NCI-H2107 treated with DMSO at 0.1 percent for 48 hours (cell line): ENCODE measurements around the gene MEX3D.
A peak's percentile ranks its signal among the peaks of the same experiment; 100 is the strongest.

Source experiments
- DNase-seq: peaks from one replicate; lab custom pipeline; 2025; ENCODE audit not compliant: unreplicated experiment; lab: John Stamatoyannopoulos, UW

MEX3D gene

DNA sequence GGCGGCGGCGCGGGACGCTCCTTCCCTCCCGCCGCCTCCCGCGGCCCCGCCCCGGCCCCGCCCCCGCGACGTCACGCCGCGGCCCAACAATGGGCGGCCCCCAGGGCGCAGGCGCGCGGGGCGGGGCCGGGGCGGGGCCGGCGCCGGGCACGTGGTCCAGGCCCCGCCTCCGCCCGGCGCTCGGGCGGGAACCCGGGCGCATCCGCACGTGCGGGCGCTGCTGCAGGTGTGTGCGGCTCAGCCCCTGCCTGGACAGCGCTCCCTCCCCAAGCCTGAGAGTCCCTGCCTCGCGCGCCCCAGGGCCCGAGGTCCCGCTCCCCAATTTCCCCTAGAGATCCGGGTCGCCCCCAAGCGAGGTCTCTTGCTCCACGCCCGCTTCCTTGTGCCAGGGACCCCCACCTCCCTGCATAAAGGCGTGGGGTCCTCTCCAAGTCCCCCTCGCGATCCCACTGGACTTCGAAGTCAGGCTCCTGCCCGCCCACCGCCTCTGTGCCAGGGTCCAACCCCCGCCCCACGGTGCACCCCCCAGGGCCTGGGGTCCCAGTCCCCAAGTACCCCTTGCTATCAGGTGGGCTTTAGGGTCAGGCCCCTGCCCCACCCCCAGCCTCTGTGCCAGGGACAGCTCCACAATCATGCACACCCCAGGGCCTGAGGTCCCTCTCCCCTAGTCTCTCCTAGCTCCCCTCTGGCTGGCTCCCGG lies at the start of gene MEX3D:
MEX3D (minus strand) TSS at position 6 of the 700 bp plus-strand sequence. CDS start 267 bp downstream, outside the sequence.
- DNase-seq: no peak

DNA sequence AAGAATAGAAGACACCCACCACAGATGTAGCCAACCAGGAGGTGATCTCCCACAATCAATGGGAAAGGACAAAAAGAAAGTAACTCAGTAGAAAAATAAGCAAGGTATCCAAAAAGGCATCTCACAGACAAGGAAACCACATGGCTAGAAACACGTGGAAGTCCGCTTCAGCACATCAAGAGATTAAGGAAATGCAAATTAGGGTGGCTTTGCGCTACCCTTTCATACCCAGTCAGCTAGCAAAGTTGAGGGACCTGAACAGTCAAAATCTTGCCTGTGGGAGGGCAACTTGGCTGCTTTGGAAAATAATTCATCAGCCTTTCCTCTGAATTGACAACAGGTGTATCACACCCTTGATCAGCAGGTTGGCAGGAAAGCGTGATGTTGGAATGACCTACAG lies 48.8 kb upstream of the MEX3D start:
- DNase-seq: no peak

DNA sequence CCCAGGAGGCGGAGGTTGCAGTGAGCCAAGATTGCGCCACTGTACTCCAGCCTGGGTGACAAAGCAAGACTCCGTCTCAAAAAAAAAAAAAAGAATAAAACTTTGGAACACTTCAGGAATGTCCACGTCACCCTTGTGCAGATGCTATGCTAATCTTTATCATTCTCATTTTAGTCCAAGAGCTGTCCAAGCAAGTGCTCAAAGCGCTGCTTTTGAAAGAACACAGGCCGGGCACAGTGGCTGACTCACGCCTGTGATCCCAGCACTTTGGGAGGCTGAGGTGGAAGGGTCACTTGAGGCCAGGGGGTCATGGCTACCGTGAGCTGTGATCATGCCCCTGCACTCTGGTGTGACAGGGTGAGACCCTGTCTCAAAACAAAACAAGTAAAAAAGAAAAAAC lies 48.3 kb upstream of the MEX3D start:
- DNase-seq: no peak

DNA sequence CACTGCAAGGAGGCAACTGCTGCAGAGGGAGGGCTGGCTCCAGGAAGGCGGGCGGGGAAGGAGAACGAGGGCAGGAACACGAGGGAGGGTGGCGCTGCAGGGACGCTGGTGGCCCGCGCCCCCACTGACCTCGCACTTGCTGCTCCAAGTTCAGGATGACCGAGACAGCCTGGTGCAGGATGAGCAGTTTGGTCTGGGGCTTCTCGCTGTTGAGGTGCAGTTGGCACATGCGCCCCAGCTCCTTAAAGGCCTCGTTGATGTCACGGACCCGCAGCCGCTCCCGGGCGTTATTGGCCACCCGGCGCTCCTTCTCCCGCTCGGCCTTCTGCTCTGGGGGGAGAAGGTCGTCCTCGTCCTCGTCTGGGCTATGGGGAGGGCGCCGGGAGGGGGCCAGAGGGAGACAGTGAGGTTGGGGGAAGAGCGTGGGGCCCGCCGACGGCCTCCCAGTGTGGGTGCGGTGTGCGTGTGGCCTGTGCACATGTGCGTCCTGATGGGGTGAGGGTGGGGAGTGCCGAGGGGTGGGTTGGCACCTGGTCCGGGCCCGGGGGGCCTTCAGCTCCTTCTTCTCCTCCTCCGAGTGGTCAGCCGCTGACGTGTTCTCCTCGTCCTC lies 47.1 kb upstream of the MEX3D start:
- no peak for DNase-seq

DNA sequence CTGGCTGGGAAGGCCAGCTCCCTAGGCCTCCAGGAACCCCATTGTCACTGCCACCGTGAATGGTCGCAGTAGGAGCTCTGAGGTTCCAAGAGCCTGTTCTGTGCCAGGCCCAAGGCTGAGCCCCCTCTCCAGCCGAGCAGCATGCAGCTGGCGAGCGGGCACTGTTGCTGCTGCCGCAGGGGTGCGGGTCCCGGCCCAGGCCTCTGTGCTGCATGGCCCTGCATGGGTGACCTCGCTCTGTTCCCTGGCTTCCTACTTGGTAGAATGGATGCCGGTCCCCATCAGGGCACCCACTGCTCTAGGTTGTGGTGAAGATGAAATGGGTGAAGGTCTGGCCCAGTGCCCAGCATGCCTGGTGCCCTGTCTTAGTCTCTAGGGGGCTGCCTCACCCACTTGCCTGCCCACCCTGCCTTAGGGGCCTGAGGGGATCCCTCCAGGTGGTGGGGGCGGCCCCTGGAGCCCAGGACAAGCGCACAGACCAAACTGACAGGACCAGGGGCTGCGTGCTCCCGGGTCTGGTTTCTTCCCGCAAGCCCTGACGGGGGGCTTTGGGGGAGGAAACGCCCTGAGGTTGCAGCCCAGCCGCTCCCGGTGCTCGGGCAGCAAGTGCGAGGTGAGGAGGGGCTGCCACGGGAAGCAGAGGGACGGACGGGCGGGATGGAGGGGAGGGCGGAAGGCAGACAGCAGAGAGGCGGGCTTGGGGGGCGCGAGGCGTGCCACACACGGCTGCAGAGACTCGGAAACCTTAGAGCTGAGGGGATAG lies 45.9 kb upstream of the MEX3D start:
- DNase-seq: no peak

DNA sequence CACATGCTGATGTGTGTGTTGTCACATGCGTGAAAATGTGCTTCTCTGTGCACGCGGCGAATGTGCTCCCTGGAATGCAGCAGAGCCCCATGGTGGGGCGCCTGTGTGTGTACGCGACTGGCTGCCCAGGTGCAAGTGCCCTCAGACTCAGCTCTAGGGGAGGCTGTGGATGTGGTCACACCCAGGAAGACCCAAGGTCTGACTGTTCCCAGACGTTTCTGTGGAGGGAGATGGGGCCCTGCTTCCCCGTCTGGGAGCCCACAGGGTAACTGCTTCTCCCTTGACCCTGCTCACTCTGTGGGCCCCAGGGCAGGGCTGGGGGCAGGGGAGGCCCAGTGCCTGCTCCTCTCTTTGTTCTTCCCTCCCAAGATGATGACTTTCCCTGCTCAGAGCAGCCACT lies 45.0 kb upstream of the MEX3D start:
- DNase-seq: no peak

DNA sequence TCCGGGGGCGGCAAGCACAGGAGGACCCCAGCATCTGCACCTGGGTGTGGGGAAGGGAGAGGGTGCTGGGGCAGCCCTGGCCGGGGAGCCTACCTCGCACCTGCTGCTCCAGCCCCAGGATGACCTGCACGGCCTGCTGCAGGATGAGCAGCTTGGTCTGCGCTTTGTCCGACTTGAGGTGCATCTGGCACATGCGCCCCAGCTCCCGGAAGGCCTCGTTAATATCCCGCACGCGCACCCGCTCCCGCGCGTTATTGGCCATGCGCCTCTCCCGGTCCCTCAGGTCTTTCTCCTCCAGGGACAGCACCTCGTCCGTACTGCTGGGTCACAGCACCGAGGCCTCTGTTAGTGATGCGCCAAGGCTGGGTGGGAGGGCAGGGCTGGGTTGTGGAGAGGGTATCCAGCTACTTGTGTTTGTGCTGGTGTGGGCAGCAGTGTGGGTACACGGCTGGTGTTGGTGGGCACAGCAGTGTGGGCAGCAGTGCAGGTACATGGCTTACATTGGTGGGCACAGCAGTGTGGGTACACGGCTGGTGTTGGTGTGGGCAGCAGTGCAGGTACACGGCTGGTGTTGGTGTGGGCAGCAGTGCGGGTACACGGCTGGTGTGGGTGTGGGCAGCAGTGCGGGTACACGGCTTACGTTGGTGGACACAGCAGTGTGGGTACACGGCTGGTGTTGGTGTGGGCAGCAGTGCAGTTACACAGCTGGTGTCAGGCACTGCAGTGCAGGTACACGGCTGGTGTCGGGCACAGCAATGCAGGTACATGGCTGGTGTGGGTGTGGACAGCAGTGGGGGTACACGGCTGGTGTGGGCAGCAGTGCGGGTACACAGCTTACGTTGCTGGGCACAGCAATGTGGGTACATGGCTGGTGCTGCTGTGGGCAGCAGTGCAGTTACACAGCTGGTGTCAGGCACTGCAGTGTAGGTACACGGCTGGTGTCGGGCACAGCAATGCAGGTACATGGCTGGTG lies 44.3 kb upstream of the MEX3D start:
- DNase-seq: no peak

DNA sequence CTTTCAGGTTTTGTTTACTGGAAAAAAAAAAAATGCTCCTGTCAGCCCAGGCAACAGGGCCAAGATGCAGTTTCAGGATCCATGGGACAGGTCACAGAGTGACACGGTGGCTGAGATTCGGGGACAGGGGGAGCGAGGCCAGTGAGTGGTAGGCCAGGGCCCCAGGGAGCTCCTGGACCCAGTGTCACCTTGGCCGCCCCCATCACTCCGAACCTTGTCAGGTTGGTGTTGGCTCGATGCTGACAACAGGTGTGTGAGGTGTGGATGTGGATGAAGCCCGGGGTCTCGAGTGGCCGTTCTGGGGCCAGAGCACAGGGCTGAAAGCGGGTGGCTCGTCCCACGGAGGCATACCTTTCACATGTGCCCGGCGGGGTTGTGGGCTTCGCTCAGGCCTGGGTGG lies 43.2 kb upstream of the MEX3D start:
- no peak for DNase-seq

DNA sequence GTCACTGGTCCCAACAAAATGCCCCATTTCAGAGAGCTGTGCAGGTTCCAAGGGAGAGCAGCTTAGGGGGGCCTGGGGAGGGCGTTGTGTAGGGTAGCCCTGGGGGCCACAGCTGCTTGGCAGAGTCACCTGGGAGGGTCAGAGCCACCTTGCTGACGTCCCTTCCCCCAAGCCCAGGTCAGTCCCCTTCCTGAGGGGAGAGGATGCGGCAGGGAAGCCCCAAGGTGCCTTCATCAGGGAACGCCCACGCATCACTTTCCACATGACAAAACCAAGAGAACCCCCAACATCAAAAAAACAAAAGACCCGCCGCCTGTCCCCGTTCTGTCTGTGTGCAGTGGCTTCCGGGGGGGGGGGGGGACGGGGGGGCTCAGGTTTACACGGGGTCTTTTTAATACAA lies 42.5 kb upstream of the MEX3D start:
- DNase-seq: no peak

DNA sequence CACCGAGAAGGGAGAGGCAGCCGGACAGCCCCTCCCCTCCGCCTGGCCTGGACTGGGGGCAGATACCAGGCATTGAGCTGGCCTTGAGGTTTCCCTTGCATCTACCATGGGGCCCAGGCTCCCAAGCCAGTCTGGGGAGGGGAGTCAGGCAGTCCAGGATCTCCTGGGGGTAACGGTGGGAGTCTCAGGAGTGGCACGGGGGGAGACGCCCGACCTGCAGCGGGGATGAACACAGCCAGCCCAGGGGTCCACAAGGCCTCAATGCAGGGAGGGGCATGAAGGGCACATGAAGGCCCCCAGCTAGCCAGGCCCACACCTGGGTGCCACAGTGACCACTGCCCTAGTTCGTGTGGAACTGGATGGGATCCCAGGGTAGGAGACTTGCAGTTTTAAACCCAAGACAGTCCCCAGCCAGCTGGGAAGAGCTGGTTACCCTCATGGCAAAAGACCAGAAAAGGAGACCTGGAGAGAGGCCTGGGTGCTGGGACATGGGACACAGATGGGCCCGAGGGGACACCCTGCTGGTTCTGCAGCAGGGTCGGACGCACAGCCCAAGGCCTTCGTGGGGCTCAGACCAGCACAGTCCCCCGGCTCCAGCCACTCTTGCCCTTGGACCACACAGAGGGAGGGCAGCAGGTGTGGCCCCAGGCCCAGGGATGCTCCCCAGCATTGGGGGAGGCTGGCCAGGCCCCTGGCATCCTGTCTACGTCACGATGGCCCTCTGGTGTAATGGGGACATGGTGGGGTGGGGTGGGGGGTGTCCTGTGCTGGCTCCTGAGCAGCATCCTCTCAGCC lies 41.8 kb upstream of the MEX3D start:
- DNase-seq: no peak

DNA sequence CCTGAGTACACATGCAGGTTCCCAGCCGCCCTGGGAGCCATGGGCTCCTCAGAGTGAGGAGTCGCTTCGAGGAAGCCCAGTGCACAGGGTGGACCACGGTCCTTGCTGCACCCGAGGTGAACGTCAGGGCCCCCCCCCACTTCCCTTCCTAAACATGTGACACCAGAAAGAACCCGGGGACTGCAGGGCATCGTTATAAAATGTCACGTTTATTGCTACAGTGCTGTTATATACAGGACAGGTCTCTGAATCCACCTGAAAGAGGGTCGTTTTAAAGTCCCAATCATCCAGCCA lies 40.9 kb upstream of the MEX3D start:
- no peak for DNase-seq

DNA sequence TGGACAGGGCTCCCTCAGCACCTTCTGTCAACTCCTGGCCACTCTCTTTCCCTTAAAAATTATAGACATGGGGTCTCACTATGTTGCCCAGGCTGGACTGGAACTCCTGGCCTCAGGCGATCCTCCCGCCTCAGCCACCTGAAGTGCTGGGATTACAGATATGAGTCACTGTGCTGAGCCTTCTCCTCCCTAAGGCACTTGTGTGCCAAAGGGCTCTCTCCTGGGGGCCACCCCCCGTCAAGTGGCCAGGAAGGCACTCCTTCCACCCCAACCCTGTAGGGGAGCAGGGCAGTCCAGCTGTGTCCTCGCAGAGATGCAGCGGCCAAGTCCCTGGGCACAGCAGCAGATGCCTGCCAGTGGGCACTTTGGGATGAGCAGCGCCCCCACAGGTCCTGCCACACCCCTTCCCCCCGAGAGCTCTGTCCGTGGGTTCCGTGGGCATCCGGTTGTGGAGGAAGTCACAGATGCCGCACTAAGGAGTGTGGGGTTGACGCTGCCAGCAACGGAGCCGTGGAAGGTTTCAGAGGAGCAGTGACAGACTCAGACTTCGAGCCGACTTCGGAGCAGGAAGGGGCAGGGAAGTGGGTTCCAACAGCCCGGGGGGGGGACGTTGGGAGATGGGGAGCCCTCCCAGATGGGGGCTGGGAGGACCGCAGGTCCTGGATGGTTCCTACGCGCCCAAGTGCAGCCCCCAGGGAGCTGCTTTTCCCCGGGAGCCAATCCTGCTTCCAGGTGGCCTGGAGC lies 40.4 kb upstream of the MEX3D start:
- no peak for DNase-seq

DNA sequence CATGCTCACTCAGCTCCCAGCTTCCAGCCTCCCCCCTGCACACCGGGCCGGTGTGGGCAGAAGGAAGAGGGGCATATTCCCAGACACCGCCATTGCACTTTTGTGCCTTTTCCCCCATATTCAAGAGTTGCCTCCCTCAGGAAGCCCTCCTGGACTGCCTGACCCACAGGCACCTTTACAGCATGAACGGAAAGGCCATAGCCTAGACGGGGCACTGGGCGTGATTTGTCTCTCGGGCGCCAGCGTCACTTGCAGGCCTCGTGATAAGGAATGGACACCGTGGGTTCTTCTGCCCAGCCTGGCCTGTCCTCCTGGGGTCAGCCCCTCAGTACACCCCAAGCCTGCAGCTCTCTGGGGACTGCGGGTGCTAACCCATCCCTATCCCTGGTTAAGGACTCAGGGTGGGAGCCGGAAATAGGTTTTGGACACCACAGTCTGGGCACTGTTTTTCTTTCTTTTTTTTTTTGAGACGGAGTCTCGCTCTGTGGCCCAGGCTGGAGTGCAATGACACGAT lies 38.1 kb upstream of the MEX3D start:
- DNase-seq: no peak

DNA sequence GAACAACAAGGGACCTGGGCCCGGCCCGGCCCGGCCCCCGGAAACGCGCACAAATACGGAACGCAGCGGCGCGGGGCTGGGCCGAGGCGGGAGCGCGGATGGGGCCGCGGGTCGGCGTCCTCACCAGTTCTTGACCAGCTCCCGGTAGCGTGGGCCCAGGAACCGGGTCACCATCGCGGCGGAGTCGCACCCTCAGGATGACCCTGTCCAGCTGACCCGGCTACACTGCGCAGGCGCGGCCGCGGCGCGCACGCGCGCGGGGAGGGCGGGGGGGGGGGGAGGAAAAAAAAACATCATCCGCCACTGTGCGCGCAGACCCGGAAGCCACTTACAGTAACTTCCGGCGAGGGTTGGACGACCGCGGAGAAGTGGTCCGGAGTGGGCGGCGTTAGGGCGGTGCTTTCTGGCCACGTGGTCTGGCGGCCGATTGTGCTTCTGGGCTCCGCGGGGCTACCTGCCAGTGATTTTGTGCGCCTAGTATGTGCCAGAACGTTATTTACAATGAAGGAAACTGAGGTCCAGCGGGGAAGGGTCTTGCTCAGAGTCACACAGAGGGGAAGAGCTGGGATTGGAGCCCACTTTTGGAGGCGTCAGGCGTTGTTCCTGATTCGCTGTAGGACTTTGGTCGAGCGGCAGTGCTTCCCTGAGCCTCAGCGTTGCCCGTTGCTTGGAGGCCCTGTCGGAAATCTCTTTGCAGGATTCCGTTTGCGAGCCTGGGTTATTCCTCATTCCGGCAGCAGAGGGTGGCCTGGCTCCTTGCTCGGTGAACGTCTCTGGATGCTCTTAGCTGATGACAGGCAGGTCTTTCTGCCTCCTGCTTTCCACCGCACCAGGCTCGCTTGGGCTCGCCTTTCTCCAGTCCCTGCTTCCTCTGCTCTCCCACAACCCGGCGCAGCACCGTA lies 37.4 kb upstream of the MEX3D start, which contains the start of gene UQCR11:
UQCR11 (minus strand) TSS at position 227 of the 902 bp plus-strand sequence; CDS start at position 174, 53 bp downstream.
- peak; percentile 92 for DNase-seq

DNA sequence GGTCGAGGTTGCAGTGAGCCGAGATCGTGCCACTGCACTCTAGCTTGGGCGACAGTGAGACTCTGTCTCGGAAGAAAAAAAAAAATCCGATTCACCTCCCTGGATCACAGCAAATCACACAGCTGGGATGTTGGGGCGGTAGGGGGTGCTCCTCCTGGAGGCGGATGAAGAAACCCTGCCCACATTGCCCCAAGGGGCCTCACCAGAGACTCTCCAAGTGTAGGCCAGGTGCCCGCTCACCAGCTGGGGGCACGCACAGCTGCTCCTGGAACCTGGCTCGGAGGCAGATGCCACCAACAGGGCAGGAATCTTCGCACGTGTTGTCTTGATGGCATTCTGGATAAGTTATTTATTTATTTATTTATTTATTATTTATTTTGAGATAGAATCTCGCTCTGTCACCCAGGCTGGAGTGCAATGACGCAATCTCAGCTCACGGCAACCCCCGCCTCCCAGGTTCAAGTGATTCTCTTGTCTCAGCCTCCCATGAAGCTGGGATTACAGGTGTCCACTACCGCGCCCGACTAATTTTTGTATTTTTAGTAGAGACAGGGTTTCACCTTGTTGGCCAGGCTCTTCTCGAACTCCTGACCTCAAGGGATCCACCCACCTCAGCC lies 34.1 kb upstream of the MEX3D start:
- no peak for DNase-seq

DNA sequence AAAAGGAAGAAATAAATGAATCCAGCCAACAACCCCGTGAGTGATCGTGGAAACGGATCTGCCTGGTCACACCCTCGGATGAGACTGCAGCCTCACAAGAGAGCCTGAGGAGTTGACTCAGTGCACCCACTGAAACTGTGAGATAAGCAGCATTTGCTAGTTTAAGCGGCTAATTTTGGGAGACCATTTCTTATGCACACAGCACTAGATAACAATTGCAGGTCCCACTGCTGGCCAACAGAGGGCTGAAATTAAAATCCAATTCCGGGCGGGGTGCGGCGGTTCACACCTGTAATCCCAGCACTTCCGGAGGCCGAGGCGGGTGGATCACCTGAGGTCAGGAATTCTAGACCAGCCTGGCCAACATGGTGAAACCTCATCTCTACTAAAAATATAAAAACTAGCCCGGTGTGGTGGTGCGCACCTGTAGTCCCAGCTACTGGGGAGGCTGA lies 33.5 kb upstream of the MEX3D start:
- no peak for DNase-seq

DNA sequence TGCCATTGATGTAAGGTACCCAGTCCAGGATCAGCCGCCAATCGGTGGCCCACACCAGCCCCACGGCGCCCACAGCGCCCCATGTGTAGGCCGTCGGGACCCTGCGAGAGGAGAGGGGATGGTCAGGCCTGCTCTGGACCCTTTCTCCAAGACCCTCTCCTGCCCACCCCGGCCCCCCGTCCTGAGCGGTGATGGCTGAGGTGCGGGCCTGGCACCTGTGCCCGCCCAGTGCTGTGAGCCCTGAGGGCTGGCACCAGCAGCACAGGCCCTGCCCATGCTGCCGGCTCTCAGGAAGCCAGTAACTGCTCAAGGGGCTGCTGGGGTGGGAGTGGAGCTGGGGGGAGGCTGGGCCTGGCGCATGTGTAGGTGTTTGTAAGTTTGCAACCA lies 31.3 kb upstream of the MEX3D start:
- DNase-seq: no peak
